GM19239 (cell line): Measurements from ENCODE around the gene SEZ6.

Source experiments
- DNase-seq: peaks from one replicate; pipeline ENCODE4 v3.0.0; 2011; ENCODE audit warnings: low spot score; ENCODE audit not compliant: insufficient read length
- FAIRE-seq: peaks from 2 replicates; lab custom pipeline; 2011; peaks lifted over from hg19 to GRCh38; lab: Jason Lieb, UNC

Gene SEZ6

DNA sequence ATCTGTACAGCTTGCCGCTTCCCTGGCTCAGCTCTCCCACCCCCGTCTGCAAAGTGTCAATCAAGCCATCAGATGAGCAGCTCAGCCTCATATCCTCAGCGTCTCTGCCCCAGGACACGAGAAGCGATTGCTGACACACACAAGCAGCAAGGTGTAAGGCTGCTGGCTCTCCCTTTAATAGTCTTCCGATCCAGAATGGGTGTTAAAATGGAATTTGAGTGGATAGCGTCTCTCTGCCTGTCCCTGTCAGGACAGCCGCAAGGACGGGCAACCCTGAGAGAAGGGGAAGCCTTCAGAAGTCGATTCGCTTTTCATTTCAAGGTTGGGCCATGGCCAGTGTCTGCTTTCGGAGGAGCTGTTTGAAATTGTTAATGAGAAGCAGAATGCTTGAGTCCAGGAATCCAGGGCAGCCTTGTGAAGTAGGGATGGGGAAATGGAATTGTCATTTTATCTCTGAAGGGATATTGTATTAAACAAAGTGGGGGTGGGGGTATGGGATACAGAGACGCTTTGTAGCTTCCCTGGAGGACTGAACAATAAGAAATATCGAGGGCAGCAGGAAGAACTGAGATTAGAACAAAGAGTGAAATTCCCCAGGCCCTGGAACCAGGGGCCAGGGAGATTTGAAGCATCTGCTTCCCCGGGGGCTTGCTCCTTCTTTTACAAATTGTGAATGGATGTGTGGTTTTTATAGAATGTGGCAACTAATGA is 32.4 kb upstream of the SEZ6 start:
- DNase-seq: no peak
- no peak for FAIRE-seq

DNA sequence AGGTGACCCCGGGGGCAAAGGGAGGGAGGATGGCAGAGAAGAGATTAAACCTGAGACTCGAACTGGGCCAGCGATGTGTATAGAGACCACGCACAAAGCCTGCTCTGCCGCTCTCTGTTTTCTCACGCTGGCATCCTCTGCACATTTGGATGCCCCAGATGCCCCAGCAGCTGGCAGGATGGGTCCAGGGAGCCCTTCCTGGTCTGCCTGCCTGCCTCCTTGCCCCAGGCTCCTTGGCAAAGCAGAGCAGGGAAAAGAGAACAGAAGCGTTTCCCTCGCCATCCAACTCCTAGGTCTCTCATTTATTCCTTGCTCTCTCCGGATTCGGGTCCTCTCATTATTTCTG is 31.9 kb upstream of the SEZ6 start:
- DNase-seq: no peak
- no peak for FAIRE-seq

DNA sequence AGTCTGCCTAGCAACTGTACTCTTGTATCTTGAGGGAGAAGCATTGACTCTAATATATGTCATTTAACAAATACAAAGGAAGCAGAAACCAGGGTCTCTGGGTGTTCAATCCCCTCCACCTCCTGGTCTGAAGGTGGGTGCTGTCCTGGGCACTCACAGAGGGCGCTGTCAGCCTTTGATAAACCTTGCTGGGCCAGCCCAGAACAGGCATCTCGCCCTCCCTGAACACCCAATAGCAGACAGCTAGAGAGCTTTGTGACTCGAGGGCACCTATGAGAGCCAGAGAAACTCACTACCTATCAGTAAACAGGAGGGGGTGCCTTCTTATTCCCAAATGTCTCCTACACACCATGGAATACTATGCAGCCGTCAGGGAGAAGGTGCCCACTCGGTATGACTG is 30.8 kb upstream of the SEZ6 start:
- no peak for FAIRE-seq
- no peak for DNase-seq

DNA sequence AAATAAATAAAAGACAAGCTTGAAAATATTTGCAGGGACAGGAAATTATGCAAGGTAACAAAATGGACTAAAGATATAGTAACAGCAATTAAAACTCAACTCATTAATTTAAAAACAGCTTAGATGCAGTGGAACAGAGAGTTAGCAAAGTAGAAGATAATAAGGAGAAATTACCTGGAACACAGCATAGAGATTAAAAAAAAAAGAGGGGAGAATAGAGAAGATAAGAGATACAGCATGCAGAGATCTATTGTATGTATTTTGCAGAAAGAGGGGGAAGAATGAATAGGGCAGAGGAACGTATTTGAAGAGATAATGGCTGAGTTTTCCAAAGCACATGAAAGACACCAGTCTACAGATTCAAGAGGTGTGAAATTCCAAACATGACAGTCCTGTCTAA is 28.7 kb upstream of the SEZ6 start:
- FAIRE-seq: no peak
- DNase-seq: no peak

DNA sequence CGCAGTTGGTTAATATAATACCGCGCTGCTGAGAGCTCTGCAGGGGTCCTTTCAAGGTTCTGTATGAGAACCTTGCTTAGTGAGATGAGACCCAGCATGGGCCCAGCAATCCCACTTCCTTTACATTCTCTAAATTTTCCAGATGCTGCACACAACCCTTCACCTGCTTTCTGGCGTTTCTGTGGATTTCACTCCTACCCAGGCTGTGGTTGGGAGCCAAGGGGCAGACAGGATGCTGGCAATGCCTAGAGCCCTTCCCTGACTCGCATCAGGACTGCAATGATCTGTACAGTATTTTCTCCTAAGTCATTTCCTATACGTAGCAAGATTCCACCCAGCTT is 27.0 kb upstream of the SEZ6 start:
- FAIRE-seq: no peak
- DNase-seq: no peak

DNA sequence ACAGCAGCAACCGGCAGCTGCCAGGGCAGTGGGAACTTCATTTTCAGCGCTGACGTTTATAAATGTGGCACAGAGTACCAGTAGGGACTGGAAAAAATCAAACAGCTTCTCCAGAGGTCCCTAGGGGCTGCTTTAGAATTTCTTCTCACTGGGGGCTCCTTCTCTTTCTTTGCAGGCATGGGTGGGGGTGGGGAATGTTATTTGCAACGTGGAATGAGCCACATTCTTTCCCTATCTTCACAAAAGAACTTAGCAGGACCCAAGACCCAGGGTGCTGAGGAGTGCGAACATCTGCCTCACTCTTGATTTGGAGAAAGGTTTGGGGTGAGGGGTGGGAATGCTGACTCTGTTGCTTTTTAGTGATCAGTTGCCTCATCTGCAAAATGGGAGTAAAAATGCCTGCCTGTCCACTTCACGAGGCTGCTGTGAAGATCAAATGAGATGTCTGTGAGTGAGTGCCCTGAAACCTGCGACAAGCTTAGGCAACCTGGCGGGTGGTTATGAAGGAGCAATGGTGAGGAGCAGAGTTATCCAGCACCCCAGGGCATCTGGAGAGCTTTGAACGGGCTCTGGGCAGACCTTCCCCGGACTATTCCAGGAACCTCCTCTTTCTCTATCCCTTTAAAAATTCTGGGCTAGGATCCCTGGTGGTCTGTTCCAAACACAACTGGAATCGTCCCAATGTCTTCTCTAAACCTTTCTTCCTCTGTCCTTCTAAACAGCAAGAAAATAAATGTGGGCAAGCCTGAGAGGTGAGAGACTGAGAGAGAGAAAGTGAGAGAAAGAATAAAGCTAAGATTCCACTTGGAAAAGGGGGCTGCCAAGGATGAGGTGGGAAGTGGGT is 26.4 kb upstream of the SEZ6 start:
- no peak for DNase-seq

DNA sequence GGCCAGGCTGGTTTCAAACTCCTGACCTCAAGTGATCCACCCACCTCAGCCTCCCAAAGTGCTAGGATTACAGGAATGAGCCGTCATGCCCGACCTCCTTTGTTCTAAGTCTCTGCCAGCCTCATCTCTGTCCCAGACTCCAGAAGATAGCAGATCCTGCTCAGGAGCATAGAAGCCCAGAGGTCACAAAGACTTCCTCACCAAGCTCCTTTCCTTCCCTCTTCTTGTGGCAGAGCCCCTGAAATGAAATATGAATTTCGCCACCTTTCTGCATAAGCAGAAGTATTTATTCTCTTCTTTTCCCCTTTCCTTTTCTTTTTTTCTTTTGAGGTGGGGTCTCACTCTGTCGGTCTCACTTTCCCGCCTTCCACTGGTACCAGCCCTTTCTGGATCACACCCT is 25.7 kb upstream of the SEZ6 start:
- FAIRE-seq (no peak), DNase-seq (no peak)

More for the DNA sequence above, 26.4 kb upstream of the SEZ6 start:
- no peak for FAIRE-seq

DNA sequence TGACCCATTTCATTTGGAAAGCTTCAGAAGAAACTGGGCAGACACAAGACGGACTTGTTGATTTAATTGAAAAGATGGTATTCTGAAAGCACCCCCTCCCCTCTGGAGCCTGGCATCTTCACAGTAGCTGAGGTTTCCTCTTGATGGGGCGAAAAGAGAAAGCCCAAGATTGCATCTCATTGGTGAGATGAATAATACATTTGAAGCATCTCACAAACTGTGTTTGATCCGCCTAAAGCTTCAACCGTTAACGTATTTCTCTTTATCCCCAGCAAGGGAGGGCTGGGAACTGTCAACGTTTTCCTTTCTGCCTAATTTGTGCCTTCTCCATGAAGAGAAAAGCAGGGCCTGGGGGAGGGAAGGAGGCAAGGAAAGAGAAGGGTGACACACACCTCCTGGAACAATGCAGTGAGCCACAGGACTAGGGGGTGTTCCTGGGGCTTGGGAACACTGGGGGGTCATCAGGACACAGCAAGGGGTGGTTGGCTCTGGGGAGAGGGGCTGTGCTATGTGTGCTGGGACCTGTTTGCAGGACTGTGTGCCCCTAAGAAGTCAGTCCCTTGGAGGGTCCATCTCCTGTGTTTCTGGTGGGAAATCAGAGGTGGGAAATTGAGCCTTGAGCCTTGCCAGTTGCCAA is 18.6 kb upstream of the SEZ6 start:
- FAIRE-seq (no peak), DNase-seq (no peak)

DNA sequence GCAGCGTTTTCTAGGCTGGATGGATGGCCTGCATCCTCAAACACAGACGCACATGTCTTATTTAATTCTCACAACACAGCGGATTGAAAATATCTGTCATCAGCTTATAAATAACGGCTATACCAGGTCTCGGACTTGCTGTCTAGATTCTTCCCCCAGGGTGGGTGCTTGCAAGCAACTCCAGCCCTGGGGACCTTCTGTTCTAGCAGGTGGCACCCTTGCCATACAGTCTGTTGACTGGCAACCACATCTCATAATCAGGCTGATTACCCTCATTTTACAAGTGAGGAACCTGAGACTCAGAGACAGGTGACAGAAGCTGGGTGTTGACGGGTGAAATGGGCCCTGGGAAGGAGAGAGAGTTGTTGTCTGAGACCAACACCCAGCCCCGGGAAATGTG is 16.2 kb upstream of the SEZ6 start:
- no peak for FAIRE-seq
- DNase-seq: no peak

DNA sequence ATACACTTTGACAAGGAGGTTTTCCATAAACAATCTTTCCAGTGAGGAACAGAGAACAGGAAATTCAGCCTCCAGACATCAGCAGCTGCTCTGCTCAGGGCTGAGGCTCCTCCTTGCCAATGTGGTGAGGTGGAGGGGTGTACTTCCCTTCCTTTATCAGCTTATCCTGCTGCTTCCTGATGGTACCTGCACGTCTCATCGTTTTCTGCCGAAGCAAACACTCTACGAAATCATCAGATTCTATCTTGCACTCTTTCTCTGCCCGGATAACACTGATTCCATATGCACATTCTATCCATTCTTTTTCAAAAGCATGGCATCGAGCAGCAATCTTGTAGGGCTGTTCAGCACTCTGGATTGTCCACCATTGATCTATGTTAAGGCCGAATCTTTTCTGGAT is 15.4 kb upstream of the SEZ6 start:
- DNase-seq (no peak), FAIRE-seq (no peak)

DNA sequence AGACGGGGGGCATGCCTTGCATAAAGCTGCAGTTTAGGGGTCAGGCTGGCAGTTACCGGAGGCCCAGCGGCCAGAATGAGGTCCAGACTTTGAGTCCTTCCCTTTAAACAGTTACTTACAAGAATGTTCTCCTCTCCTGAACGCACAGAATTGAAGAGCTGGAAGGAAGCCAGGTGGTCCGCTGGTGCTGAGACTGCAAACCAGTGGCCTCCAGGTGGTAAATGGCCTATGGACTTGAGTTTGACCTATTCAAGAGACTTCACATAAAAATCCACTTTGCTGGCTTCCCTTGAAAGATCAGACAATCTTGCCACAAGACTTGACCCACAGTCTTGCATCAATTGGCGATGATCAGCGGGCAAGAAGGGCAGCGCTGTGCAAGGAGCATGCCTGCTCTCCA is 14.7 kb upstream of the SEZ6 start:
- DNase-seq: no peak
- no peak for FAIRE-seq

DNA sequence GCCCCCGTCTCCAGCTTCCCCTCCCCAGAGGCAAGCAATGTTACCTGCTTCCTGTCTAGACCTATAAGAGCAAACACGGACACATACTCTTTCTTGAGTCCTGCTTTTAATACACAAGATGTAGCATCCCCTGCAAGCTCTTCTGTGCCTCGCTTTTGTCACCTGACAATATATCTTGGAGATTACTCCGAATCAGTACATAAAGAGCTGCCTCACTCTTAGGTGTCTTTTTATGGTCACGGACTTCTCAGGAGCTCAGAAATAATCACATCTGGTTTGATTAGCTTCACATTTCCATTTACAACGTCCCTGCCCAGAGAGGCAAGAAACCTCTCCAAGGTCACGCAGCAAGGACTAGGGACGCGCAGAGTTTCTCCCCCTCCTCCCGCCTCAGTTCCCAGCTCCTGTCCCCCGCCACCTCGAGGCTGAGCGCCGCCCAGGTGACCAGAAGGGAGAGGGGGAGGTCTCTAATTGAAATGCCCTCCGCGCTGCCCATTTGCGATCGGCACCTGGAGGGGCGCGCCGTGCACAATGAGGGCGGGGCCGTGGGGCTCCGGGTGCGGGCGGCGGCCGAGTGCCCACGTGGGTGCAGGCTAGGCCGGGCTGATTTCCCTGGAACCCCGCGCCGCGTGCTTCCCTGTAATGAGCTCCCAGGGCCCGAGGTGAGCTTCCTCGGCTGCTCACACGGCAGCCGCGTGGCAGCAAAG is 13.8 kb upstream of the SEZ6 start:
- FAIRE-seq (no peak), DNase-seq (no peak)

DNA sequence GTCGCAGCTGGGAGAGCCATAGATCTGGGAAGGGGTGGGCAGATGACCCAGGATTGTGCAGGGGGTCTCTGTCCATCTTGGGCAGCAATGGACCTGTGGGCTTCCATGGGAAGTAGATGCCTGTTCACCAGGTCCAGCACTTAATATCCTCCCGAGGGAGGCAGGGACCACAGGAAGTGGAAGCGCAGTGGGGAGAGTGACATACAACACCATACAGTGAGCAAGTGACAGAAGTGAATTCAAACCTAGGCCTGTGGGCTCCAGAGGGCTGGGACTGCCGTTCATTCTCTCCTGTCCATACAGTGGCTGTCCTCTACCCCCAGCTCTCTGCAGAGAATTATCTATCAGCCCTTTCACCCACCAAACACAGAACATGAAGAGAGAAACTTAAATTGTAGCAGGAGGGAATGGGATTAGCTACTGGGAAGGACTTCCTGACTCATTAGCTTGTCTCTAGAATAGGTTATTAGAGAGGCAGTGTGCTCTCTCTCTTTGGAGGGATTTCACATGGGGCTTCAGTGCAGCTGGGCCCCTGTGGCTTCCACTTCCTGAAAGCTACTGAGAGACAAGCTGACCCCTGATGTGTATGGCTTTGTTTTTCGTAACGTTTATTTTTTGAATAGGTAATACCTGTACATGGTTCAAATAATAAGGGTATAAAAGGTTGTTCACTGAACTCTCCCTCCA is 13.1 kb upstream of the SEZ6 start:
- no peak for FAIRE-seq

DNA sequence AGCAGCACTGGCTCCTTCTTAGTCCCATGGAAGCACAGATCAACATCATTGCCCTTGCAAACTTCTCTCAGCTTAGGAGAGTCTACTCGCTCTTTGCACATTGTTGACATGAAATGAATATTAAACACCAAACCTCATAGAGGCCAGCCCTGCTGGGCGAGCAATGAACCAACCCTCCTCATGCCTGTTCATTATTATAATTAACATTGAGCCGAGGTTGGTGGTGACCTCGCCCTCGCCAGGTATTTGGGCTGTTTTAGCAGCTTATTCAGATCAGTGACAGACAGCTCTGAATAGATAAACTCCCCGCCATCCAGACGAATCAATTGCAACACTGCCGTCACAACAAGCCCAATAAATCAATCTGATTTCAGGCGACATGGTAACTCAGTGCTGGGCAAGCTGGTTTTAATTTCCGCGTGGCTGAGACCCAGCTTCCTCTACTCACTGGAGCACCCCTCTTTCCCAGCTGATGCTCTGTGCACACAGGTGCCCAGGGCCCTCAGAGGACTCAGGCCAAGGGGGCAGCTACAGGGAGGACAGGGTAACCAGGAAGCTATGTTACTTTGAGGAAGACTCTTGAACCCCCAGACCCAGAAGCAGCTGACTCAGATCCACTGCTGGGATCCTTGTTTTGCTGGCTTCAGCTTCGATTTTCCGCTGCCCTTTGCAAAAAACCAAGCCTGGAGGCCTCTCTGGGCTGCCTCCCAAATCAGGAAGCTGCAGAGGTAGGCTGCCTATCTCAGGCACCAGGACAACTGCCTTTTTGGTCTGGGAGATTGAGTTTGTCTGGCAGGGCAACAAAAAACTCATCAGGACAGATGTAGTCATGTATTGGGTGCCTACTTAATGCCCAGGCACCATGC is 10.7 kb upstream of the SEZ6 start:
- FAIRE-seq (no peak), DNase-seq (no peak)

More for the DNA sequence above, 13.1 kb upstream of the SEZ6 start:
- no peak for DNase-seq

DNA sequence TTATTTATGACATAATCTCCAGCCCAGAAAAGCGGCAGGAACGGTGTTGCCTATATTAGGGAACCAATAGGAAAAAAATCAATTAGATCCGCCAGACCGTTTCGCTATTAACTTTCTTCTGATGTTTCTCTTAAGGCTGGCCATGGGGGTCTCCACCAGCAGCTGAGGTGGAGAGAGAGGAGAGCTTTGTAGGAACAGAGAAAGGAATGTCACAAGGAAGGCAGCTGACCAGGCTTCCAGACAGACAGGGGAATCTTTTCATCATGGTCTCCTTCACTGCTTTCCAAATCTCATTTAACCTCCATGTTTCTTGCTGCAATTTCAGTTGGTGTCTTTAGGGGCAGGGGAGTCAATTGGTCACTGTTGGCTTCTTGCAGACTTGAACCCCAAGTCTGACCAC is 8.9 kb upstream of the SEZ6 start:
- DNase-seq (no peak), FAIRE-seq (no peak)

DNA sequence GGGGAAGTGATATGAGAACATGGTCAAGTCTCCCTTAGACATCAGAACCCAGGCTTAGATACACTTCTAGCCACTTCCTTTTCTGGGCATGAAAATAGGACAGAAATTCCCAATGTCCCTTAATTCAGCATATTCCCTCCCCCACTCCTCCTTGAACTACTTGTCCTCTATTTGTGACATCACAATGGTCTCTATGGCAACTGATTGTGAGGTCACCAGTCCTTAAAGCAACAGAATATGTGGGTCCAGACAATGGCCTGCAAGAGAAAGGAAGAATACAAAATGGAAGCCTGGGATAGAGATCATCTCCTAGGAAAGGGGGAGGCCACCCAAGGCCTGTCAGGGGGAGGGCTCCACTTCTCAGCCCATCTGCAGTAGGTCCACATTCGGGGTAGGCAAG is 6.7 kb upstream of the SEZ6 start:
- FAIRE-seq (no peak), DNase-seq (no peak)

DNA sequence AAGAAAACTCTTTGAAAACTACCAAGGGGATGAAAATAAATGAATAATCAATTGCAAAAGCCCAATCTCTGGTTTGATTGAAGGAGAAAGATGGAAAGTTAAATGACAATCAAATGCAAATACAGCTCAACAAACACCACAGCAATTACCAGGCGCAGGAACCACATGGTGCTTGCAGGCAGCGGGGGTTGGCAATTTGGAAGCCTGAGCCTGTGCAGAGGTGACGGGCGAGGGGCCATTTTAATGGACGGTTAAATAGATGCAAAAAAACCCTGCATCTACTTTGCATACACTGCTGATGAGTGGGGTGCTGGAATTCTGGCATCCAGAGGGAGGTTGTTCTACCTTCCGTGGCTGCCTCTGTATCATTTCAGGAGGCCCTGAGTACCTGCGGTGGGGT is 4.8 kb upstream of the SEZ6 start:
- no peak for FAIRE-seq
- DNase-seq: no peak

DNA sequence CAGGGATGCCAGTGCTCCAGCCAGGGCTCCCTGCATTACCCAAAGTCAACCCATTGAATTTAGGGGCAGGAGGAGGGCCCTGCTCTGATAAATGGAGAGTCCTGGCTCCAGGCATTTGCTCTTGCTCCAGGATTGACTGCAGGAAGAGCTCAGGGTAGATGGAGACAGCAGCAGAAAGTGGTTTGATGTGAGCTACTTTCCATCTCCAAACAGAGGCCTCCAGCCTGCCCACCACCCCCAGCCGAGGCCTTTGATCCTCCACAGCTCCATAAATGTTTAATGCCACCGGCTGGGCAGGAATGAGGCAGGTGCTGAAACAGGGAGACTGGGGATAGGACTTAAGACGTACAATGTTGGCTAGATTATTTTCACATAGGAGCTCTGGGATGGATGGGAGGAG is 4.3 kb upstream of the SEZ6 start:
- DNase-seq (no peak), FAIRE-seq (no peak)

DNA sequence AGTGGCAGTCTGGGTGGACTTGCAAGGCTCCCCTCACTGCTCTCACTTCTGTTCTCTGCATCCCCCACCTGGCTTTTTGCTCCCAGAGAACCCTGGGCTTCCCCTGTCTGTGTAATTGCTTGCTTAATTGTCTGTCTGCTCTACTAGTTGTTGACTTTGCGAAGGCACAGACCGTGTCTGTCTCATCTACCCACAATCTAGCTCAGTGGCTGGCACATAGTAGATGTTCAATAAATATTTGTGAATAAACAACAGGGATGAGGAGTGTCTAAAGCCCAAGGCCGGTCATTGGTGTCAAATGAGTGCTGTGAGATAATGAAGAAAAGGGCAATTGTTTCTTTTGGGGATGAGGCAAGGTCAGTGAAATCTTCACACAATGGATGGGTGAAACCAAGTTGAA is 2.8 kb upstream of the SEZ6 start:
- no peak for DNase-seq
- FAIRE-seq: no peak
